ENCODE results near the gene GLTP. TPM values are rescaled to one million over a fixed set of nuclear protein-coding genes. Genes with fewer than 3 reads are reported as not detected.

Gene GLTP
- polyA plus RNA-seq, 2 of the 4 experiments (the other 2 are of a cell fraction), result 16.9 to 18.8 TPM

- no peaks in the 10 kb centered on the region for H3K9me3 ChIP-seq
- 73% methylated on average over 6 of the region's 6 CpGs for WGBS (ENCODE audit: missing lambda C conversion rate)
- H3K4me1 ChIP-seq, result peaks cover 11% of the 10 kb centered on the region
- no peak overlapping the region for H3K27ac ChIP-seq
- CTCF ChIA-PET, result interaction anchor here (1.1 to 10.8 kb wide), 5 partner anchors 8 to 234 kb away, joined by 3 to 86 read pairs (median 15); no protein-coding TSS in a partner anchor
- POLR2A ChIA-PET, result no interaction called here
- ATAC-seq (peak in 1 of 2 experiments; percentile 5; a peak in 1 of 6 replicates), FAIRE-seq (no peak), DNase-seq (ENCODE audit: low read depth in 1 of 2, low spot score in 1 of 2) (no peak)
- H3K4me2 ChIP-seq, result no peak overlapping the region
- H3K4me3 ChIP-seq, result no peak overlapping the region
- TF ChIP-seq NR3C1 (IDR thresholded peaks at IDR 0.05) (no peak), MAZ (IDR thresholded peaks at IDR 0.05; ENCODE audit: borderline replicate concordance, low read depth, low read length) (no peak), ATOH8 (CRISPR knock-in tag; IDR thresholded peaks at IDR 0.05; ENCODE audit: low read depth) (no peak), CEBPB (IDR thresholded peaks at IDR 0.05) (no peak), ZNF302 (CRISPR knock-in tag; IDR thresholded peaks at IDR 0.05) (no peak), MAFK (IDR thresholded peaks at IDR 0.05; ENCODE audit: partially characterized antibody) (no peak), RARB (CRISPR knock-in tag; IDR thresholded peaks at IDR 0.05) (no peak)
Measured at GRCh38 chr12:109831365-109831764, 49.0 kb downstream of the GLTP start.

- Histone ChIP-seq H3K4me1 (peaks cover 11% of the 10 kb centered on the region), H3K4me2 (no peak overlapping the region), H3K4me3 (no peak overlapping the region), H3K27ac (no peak overlapping the region), H3K9me3 (no peaks in the 10 kb centered on the region)
- ATAC-seq (peak in 1 of 2 experiments; percentile 21; a peak in 3 of 6 replicates), DNase-seq (ENCODE audit: low read depth in 1 of 2, low spot score in 1 of 2) (no peak), FAIRE-seq (no peak)
- ChIA-PET CTCF (interaction anchor here (3.6 to 10.8 kb wide), 4 partner anchors 11 to 25 kb away, joined by 13 to 86 read pairs (median 30); no protein-coding TSS in a partner anchor), POLR2A (no interaction called here)
- WGBS (ENCODE audit: missing lambda C conversion rate), result 58% methylated on average over 2 of the region's 2 CpGs
- TF ChIP-seq TP53 (CRISPR knock-in tag; IDR thresholded peaks at IDR 0.05), result no peak
- no peak for TF ChIP-seq NPAS2 (CRISPR knock-in tag; IDR thresholded peaks at IDR 0.05; ENCODE audit: borderline replicate concordance)
- no peak for TF ChIP-seq JUNB (IDR thresholded peaks at IDR 0.05)
- TF ChIP-seq JUN (IDR thresholded peaks at IDR 0.05), result no peak
- TF ChIP-seq RNF2 (IDR thresholded peaks at IDR 0.05; ENCODE audit: borderline replicate concordance, low read depth), result no peak
- TF ChIP-seq CBX8 (IDR thresholded peaks at IDR 0.05), result no peak
- no peak for TF ChIP-seq KDM5A (IDR thresholded peaks at IDR 0.05)
- no peak for TF ChIP-seq HEYL (CRISPR knock-in tag; IDR thresholded peaks at IDR 0.05)
- no peak for TF ChIP-seq ATOH8 (CRISPR knock-in tag; IDR thresholded peaks at IDR 0.05; ENCODE audit: low read depth)
- TF ChIP-seq HOXB13 (CRISPR knock-in tag; IDR thresholded peaks at IDR 0.05; ENCODE audit: low read depth), result no peak
- no peak for TF ChIP-seq RAD21 (conservative IDR thresholded peaks at IDR 0.05 in 1 of 2, IDR thresholded peaks at IDR 0.05 in 1 of 2)
- TF ChIP-seq HMGXB4 (CRISPR knock-in tag; IDR thresholded peaks at IDR 0.05; ENCODE audit: borderline replicate concordance), result no peak
- TF ChIP-seq NFE2L2 (conservative IDR thresholded peaks at IDR 0.05; ENCODE audit: low read length), result no peak
- TF ChIP-seq USF2 (IDR thresholded peaks at IDR 0.05), result no peak
- no peak for TF ChIP-seq CBX2 (IDR thresholded peaks at IDR 0.05; ENCODE audit: borderline replicate concordance, low read depth)
- no peak for TF ChIP-seq EP300 (IDR thresholded peaks at IDR 0.05)
- TF ChIP-seq KDM1A (IDR thresholded peaks at IDR 0.05; ENCODE audit: low read depth), result no peak
- no peak for TF ChIP-seq MAFK (IDR thresholded peaks at IDR 0.05; ENCODE audit: partially characterized antibody)
- TF ChIP-seq BHLHE40 (IDR thresholded peaks at IDR 0.05; ENCODE audit: low read depth, low read length), result no peak
- TF ChIP-seq BCL3 (IDR thresholded peaks at IDR 0.05), result no peak
Measured at GRCh38 chr12:109830718-109831117, 49.6 kb downstream of the GLTP start.
